ENCODE results near the gene MSH5. TPM values are rescaled to one million over a fixed set of nuclear protein-coding genes. Genes with fewer than 3 reads are reported as not detected.

Gene MSH5
- total and polyA plus RNA-seq, 9 donors: 4.8 to 19.1 (median 9.1) TPM

DNA sequence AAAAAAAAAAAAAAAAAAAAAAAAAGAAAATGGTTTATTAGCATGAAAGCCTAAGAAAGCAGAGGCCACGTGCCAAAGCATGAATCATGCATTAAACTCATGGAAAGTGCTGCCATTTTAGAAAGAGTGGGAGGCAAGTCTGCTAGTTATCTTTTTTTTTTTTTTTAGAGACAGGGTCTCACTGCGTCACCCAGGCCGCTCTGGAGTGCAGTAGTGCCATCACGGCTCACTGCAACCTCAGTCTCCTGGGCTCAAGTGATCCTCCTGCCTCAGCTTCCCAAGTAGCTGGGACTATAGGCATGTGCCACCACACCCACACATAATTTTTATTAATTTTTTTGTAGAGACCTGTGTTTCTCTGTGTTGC, 32.2 kb downstream of the MSH5 start:
- no peaks in the 10 kb centered on the region for H3K27me3 ChIP-seq
- DNase-seq: no peak
- WGBS, 3 donors: 48 to 68% (median 63%) methylated on average over 4 of the region's 4 CpGs
- H3K9me3 ChIP-seq: no peaks in the 10 kb centered on the region
- no peaks in the 10 kb centered on the region for H3K36me3 ChIP-seq
- H3K4me3 ChIP-seq: no peak overlapping the region
- TF ChIP-seq POLR2A (IDR thresholded peaks at IDR 0.05) (no peak), EP300 (IDR thresholded peaks at IDR 0.05) (no peak), CTCF (IDR thresholded peaks at IDR 0.05) (no peak)
- intact Hi-C loops (cut with DNase I): loop anchor here in 1 of 4 donors (2.0 kb wide), 1 partner anchor 49 kb away; the partner anchor contains the start of gene MPIG6B
- no peak overlapping the region for H3K27ac ChIP-seq
- peaks cover 5% of the 10 kb centered on the region for H3K4me1 ChIP-seq (ENCODE audit: insufficient read depth)

DNA sequence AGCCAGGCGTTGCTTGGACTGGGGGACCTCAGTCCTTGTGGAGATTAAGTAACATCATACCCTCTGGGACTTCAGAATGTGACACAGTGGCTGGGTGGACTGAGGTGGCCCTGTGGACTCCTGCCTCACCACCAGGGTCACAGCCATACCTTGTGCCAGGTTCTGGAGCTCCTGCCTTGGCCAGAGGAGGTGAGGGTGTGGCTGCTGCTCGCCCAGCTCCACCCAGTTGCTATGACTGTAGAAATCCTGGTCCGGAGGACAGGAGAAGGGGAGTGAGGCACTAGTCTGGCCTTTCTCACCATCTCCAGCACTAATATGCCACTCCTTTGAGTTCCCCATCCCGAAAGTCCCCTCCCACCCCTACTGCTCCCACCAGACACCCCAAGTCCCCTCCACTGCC, 35.4 kb downstream of the MSH5 start:
- H3K4me1 ChIP-seq (ENCODE audit: insufficient read depth): peaks cover 11% of the 10 kb centered on the region
- 81 to 86% (median 84%) methylated on average over 3 to 4 of the region's 4 CpGs for WGBS, 3 donors
- no peaks in the 10 kb centered on the region for H3K9me3 ChIP-seq
- H3K27me3 ChIP-seq: no peaks in the 10 kb centered on the region
- no peaks in the 10 kb centered on the region for H3K36me3 ChIP-seq
- H3K4me3 ChIP-seq: no peak overlapping the region
- DNase-seq: no peak
- intact Hi-C loops (cut with DNase I): no loop called here
- TF ChIP-seq CTCF (IDR thresholded peaks at IDR 0.05): no peak
- TF ChIP-seq EP300 (IDR thresholded peaks at IDR 0.05): no peak
- TF ChIP-seq POLR2A (IDR thresholded peaks at IDR 0.05): no peak
- H3K27ac ChIP-seq: no peak overlapping the region

DNA sequence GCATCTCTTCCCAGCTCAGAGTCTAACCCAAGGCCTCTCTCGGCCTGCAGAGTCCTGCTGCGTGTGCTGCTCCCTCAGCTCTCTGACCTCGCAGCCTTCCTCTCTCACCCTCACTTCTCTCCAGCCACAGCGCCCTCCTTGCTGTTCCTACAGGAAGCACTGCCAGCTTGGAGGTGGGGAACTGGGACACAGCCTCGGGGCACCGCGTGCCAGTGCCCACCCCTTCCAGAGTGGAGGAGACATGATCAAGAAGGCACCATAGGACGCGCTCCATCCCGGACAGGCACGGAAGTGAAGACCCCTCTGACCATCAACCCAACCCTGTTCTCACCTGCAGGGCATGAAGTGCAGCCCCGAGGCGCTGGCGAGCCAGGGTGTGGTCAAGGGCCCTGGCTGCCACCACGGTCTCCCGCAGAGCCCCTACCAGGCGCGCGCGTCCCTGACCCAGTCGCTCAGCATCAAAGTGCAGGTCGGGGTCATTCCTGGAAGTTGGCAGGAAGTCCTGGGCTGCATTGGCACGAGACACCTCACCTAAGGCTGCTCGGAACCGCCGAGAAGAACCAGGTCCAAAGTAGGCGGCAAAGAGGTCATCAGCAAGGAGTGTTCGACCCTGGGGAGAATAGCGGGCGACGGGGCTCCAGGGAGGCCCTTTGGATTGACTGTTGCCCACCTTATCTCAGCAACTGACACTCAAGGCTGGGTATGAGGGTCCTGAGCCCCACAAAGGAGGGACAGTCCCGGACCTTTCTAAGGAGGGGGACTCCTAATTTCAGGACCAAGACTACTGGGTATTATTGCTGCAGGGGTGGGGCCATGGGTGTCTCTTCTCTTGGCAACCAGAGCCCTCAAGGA, 36.1 kb downstream of the MSH5 start:
- WGBS, 3 donors: 88 to 93% (median 91%) methylated on average over 32 of the region's 32 CpGs
- no peak for TF ChIP-seq CTCF (IDR thresholded peaks at IDR 0.05)
- no peak for TF ChIP-seq EP300 (IDR thresholded peaks at IDR 0.05)
- TF ChIP-seq POLR2A (IDR thresholded peaks at IDR 0.05): no peak
- intact Hi-C loops (cut with DNase I): no loop called here
- H3K9me3 ChIP-seq: no peaks in the 10 kb centered on the region
- no peaks in the 10 kb centered on the region for H3K27me3 ChIP-seq
- H3K27ac ChIP-seq: peak overlapping the region in 1 of 2 donors; percentile 9
- DNase-seq: peak in 1 of 5 donors; percentile 39
- no peak overlapping the region for H3K4me3 ChIP-seq
- H3K4me1 ChIP-seq (ENCODE audit: insufficient read depth): peaks cover 11% of the 10 kb centered on the region
- H3K36me3 ChIP-seq: no peaks in the 10 kb centered on the region

DNA sequence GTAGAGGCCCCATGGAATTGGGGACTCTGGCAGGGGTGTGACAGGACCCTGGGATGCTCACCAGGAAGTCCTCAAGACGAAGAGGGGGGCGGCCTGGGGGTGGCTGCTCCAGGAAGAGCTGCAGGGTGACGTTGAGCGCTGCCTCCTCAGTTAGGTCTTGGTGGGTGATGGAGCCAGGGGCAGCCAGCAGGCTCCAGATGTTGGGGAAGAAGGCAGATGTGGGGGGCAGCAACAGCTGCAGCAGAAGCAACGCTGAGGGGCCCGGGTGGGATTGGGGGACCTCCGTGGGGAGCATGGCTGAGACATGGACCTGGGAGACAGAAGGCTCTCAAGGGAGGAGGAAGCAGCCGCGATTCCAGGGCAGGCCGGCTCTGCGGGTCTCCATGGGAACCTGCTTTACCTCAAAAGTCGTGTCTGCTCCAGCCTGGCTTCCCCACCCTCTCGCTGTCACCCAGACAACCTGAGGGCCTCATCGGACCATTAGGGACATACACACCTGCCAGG, 36.7 kb downstream of the MSH5 start:
- no peaks in the 10 kb centered on the region for H3K36me3 ChIP-seq
- H3K9me3 ChIP-seq: no peaks in the 10 kb centered on the region
- no peaks in the 10 kb centered on the region for H3K27me3 ChIP-seq
- 23 to 35% (median 27%) methylated on average over 14 of the region's 14 CpGs for WGBS, 3 donors
- H3K4me1 ChIP-seq (ENCODE audit: insufficient read depth): peaks cover 11% of the 10 kb centered on the region
- no peak for DNase-seq
- peak overlapping the region; percentile 9 to 14 for H3K27ac ChIP-seq
- no peak overlapping the region for H3K4me3 ChIP-seq
- TF ChIP-seq CTCF (IDR thresholded peaks at IDR 0.05) (no peak), EP300 (IDR thresholded peaks at IDR 0.05) (no peak), POLR2A (IDR thresholded peaks at IDR 0.05) (no peak)
- intact Hi-C loops (cut with DNase I): no loop called here

All from ovary (tissue), 9 donors.